CD4-positive, alpha-beta T cell treated with Interleukin-21 for 1 hour (primary cell): ENCODE results near the gene DBH.
"Not testable (repeated sequence)": the region's sequence is repeated elsewhere in the genome, so short reads cannot be mapped to it uniquely, and the experiment has no call there.

Source experiments
- DNase-seq: peaks from one replicate; pipeline ENCODE4 v3.0.0-alpha.2; 2020

DBH gene

DNA sequence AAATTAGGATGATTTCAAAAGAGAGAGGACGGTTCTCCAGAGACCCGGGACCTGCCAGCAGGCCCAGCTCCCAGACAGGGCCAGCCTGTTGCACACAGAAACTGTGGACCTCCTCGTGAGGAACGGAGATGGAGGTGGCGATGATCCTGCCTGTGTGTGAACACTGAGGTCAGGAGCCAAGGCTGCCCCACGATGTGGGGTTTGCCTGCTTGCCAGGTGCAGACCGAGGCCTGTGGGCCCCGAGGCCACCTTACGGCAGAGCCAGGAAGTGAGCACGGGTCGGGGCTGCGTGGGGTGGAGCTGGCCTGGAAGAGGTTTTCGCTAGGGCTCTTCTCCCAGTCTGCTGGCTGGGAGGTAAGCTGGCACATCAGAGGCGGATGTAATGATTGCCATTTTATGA is 31.3 kb upstream of the DBH start:
- no peak for DNase-seq

DNA sequence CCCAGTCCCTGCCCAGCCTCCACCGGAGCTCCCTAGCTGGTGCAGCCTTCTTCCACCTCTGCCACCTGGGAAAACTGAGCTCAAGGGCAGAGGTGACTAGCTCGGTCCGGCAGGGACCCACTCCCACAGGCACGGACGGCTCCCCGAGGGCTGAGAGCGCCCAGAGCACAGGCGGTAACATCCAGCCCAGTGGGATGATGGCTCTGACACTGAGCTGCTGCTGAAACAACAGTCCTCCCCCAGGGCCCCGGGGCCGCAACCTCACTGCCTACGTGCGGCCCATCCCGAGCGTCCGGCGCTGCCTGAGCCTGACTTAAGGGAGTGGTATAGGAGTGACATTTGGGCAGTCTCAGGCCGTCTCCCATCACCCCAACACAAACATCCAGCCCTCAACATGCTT is 30.7 kb upstream of the DBH start:
- DNase-seq: no peak

DNA sequence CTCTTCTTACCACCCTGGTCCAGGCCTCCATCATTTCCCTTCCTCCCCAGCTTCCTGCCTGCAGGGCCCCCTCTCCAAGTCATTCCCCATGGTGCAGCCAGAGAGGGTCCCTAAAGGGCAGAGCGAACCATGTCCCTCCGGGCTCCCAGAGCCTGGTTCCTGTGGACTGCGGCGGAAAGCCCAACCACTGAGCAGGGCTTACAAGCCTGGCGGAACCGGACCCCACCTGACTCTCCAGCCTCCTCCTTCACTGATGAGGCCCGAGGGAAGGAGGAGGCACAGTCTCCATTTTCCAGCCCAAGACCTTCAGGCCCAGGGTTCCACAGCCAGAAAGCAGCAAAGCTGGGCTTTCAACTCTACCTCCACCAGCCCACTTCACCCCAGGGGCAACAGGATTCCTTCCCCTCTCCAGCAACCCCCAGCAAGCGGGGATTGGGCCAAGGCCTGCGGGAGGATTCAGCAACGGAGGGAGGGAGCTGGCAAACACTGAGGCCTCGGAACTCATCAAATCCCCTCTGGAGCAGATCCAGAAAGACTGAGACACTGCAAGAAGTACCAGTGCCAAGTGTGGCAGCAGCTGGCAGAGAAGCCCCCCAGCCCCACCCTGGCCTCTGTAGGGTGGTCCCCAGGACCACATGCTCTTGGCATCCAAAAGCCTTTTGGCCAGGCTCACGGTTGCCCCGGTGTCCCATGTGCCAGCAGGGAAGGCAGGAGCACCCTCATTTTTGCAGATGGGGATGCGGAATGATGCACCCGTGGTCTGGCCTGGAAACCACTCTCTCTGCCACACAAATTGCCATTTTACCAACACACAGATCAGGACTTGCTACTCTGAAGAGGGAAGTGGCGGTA is 30.1 kb upstream of the DBH start:
- DNase-seq: no peak

DNA sequence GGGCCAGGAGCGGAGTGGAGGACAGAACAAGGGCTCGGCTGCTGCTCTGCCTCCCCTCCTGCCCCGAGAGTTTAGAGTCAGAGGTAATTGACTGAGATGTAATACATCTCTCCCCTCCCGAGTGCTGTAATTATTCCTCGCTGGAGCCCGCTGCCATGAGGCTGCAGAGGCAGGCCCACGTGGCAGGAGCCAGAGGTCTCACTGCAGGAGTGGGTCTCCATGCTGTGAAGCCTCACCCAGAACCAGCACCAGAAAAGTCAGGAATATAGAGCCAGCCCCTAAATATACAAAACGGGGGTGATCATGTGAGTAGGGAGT is 29.5 kb upstream of the DBH start:
- DNase-seq: no peak

DNA sequence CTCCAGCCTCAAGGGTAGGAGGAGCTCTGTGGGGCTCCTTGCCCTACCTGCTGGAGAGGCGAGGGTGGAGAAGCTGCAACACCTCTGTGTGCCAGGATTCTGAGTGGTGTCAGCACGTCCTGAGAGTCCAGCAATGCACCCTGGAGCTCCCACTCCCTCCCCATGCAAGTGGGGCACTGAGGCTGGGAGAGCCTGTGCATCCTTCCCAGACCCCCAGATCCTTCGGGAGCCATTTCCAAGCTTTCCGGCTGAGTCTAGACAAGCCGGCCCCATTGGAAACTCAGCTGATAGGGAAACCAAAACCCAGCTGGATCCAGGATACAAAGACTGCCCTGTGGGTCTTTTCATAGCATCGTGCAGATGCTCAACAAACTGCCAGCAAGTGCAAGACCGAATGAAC is 28.8 kb upstream of the DBH start:
- no peak for DNase-seq

DNA sequence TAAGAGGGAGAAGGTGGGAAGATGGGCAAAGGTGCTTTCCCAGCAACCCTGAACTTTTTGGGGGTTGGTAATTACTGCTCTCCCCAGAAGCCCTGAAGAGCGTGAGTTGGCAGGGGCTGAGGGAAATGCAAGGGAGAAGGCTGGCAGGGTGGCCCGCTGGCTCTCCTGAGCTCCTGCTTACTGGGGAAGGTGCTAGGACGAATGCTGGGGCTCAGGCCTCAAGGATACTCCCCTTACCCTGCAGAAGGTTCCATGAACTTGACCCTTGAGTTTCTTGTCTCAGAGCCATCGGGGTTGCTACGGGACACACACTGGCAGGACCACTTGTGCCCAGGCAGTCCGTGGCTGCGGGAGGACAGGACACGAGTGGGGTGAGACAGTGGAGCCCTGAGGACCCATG is 28.2 kb upstream of the DBH start:
- DNase-seq: no peak

DNA sequence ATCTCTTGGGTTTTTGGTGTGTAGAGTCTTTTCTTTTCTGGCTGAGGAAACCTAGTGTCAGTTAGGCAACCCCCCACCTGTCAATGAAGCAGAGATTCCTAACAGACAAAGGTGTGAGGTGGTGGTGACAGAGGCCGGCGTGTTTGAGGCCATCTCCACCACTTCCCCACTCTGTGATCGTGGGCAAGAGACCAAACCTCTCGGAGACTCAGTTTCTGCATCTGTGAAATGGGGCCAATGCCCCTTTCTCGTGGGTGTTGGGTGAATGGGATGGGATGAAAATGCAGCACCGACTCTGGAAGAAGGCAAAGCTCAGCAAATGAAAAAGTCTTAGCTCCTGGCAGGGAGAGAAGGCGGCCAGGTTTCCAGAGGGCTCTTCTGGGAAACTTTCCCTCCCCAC is 27.8 kb upstream of the DBH start:
- no peak for DNase-seq

DNA sequence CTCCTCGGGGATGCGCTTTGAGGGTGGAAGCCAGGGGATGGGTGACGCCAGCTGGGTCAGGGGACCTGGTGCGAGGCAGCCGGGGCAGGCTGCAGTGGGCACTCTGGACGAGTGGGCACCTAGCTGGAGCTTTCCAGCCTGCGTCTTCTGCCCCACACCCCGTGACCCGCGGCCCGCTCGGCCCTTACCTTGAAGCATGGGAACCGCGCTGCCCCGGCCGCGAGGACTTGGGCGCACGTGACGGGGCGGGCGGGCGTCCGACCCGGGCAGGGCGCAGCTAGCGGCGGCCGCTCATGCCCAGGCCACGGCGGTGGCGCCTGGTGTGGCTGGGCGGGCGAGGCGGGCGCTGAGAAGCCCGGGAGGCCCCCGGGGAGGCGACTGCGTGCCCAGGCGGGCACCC is 27.3 kb upstream of the DBH start:
- DNase-seq: no peak

DNA sequence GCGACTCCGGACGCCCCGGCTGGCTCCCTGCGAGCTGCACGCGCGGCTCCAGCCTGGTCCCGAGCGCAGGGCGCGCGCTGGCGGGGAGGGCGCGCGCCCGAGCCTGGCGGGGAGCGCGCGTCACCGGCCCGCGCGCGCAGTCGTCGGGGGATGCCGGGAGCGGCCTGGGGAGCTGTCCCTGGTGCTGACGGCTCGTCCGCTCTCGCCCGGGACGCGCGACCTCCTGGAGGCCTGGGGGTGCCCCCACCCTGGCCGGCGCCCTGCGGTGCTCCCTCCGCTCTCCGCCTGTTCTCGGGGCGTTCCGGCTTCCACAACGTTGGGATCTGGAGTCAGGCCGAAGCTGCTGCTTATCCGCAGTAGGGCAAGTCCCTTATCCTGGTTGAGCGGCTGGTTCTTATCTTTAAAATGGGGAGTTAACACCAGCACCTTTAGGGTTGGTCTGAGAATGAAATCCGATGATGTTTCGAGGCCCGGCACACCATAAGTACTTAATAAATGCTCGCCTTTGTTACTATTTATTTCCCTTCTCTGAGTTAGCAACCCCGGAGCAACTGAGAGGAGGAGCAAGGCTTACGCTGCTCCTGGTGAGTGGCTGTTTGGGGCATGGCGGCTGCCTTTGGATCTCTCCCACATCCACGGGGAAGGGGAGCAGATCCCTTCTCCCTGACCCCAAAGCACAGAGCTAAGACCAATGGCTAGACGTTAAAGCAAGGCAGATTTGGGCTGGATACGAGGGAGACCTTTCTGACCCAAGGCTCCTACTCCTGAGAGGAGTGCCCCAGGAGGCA is 26.7 kb upstream of the DBH start, which contains the start of gene FAM163B:
Gene FAM163B, minus strand, starts transcription at position 79 of the 788 bp plus-strand sequence. CDS start 29,166 bp downstream, outside the sequence.
- DNase-seq: peak; percentile 3

DNA sequence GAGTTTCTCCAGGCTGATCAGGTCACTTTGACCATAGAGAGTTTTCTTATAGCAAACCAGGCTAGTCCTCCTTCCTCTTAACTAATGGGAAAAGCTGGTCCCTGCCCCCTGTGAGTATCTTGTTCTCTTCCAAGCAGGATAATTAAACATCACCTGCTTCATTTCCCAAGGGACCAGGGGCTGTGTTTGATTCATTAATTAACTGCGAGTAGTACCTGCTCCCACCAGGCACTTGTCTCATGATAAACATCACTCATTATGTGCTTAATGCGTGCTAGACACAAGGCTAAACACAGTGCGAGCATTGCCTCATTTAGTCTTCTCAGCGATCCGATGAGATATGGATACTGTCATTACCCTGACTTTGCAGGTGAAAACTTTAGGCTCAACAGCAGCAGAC is 25.3 kb upstream of the DBH start:
- DNase-seq: no peak

DNA sequence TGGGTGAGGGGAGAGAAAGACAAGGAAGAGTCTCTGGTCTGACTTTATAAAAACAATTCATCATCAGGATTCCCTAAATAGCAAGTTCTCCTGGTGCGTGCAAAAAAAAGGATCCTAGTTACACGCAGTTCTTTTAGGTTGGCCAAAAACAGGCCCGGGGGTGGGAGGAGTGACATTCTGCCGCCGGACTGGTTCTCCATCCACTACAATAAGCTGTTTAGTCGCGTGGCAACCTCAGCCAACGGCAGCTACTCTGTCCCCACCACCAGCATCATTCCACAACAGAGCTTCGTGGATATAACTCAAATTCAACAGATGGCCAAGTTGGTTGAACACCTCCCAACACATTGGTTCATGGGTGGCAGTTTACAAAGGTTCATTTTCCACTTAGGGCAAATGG is 24.1 kb upstream of the DBH start:
- DNase-seq: no peak

DNA sequence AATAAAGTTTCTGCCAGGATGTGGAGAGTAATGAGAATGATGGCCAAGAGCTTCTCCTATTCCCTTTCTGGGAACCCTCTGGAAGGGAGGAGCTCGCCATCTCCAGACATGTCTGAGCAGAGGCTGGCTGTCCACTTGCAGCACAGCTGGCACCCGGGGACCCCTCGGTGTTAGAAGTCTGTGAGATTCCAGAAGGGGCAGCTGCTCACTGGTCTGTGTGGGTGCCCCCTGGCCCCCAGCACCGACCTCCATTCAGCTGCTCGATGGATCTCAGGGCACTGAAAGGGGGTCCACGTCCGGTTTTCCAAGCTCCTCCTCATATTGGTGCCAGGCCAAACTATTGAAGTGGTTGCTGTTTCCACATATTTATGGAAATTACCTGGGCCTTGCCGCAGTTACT is 23.3 kb upstream of the DBH start:
- DNase-seq: no peak

DNA sequence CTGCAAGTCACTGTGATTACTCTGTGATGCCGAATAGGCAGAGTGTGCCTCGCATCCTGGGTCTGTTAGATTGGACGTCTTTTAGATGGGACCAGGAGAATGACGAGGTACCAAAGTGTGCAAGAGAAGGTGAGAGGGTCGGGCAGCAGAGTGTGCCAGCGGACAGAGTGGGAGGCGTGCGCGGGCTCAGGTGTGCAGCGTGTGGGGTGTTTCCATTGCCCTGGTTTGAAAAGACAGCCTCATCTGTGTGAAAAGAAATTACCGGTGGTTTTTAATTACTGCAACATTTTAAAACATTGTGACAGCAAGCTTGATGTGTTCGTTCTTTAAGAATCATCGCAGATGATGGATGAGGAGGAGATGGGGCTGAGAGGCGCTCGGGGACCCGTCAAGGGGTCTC is 22.7 kb upstream of the DBH start:
- no peak for DNase-seq

DNA sequence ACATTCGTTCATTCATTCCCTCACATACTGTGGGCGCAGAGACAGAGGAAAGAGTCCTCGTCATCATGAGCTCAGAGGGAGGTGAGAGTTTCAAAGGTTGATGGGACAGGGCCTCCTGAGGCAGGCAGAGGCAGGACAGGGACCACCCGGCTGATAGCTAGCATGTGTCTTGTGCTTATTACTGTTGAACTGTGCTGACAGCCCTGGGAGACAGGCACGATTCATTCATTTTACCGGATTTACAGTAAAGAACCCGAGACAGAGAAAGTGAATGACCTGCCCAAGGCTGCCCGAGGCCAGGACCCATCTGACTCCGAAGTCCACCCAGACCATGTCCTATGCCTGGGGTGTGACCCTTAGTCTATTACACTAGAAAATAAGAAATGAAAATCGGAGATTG is 22.1 kb upstream of the DBH start:
- DNase-seq: no peak

DNA sequence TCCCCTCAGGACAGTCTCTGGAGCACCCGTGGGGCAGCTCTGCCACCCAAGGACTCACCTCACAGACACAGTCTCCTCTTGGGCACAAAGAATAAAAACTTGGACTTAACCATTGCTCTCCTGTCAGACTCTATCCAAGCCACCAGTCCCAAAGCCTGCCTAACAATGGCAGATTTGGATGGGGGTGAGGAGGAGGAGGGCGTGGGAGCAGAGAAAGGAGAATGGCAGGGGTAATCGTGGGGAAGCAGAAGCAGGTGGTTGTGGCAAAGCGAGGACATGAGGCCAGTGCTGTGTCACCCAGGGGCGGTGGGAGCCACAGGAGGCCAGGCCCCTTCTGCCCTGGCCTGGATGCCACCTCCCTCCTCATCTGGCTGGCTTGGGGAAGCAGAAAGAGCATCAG is 21.5 kb upstream of the DBH start:
- DNase-seq: no peak

DNA sequence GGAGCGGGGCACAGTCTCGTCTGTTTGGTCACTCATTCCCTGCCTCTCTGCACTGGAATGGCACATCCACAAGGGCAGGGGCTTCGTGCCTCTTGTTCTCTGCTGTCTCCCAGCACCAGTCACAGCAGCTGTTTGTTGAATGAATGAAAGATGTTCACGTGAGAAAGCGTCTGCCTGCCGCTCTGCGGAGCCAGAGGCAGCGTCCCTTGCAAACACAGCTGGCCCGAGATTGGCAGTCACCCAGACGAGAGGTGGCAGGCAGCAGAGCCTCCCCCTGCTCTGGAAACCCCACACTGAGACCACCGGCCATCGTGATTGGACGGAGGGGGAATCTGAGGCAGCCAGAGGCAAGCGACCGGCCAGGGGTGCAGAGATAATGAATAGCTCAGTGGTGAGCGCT is 21.0 kb upstream of the DBH start:
- no peak for DNase-seq

DNA sequence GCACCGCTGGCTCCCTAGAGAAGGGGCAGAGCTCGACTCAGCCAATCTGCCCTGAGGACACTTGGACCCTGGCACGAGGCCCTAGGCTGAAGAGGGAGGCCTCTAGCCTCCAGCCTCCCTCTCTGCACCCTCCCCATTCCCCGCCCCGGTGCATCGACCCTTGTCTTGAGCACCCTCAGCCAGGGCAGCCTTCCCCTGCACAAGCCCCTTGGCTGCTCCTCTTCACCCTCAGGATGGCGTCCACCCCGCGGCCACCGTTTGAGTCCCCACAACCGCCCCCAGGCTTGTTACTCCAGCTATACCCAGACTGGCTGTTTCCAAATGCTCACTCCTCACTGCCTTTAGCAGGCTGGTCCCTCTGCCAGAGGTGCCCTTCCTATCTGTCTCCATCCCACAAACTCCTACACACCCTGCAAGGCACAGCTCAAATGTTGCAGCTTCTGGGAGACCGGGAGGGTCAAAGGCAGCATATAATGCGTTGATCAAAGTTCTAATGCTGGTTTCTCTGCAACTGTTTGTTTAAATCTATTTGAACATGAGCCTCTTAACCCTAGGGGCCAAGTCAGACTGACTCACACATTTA is 20.5 kb upstream of the DBH start:
- no peak for DNase-seq

DNA sequence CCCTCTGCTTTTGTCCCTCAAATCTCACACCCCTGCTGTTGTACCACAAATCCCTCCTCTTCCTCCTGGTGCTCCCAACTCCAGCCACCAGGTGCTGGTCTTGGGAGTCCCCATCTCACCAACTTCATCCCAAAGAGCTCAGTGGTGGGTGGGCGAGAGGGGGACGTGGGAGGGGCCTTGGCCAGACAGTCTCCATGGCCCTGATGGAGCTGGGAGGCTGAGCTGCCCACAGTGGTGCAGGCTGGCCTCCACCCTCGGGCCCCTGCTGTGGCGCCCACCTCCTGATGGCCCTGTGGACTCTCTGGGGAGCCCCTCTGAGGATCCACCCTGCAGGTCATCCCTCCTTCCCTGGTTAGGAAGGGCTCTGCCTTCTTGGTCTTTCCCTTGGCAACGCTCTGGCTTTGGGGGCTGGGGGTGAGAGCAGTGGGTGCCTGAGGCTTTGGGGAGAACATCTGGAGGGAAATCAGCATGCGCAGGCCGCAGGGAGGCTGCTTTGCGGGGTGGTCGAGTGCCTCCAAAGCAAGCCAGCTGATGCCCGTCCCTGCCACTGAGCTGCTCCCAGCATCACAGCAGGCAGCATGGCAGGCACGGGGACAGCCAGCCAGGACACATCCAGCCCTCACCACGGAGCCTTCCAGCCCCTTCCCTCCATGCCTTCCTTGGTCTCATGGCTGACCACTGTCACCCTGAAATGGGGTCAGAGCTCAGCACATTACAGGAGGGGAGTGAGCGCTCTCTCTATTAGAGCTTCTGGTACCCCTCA is 19.3 kb upstream of the DBH start:
- DNase-seq: no peak

DNA sequence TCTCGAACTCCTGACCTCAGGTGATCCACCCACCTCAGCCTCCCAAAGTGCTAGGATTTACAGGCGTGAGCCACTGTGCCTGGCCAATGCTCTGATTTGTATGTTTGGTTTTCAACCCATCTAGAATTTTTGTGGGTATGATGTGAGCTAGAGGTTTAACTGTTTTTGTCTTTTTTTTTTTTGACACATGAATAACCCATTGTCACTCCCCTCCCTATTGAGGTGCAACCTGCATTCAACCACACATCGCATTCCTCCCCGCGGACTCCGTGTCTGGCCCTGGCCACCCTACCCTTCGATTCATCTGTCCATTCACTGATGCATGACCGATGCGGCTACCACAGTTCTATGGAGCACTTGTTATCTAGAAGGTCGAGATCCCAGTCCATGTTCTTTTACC is 17.4 kb upstream of the DBH start:
- no peak for DNase-seq

DNA sequence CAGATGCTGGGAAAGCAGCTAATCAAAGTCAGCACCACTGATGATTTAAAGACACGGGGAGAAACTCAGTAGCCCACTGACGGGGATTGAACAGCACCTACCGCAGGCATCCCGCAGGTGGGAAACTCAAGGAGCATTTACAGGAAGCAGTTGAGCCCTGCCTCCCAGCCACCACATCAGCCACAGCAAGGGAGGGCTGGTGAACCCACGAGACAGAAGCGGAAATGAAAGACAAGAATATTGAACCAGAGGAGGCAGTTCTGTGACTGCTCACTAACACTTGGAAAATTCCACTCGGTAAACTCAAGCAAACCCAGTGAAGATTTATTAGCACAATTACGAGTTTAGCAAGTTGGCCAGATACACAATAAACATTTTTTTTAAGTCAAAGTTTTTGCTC is 16.4 kb upstream of the DBH start:
- DNase-seq: peak; percentile 65

DNA sequence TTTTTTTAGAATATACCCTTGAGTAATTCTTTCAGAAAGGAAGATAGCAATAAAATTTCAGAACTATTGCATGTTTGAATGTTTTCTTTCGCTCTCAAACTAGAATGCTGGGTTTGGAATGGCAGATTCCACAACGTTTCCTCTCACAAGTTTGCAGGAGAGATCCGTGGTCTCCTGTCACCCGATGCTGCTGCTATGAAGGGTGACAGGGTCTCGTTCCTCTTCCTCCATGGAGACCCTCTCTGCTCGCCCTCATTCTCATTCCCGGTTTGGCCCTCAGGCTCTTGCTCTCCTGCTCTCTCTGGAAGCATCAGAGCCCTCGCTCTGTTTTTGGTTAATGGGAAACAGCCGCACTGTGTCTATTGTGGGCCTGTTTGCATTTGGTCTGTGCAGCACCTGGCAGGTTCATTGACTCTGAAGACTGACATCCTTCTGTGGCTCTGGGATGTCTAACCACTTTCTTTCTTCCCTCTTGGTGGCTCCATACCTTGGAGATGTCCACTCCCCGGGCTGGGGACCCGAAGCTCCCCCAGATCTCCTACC is 14.4 kb upstream of the DBH start:
- no peak for DNase-seq

DNA sequence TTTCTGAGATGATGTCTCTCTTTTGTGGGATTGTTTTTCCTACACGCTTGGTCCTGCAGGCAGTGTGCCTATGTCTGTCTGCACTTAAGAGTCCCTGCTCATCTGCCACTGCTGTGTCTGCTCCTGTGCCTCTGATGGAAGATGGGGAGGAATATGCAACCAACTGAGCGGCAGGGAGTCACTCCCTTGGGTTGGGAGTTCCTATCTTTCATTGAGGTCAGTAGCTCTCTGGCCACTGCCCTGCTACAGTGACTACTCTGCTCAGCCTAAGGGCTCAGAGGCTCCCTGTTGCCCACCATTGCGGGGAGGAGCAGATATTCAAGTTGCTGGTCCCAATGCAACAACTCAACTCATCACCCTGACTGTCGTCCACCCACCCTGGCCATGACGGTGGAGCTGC is 13.6 kb upstream of the DBH start:
- no peak for DNase-seq

DNA sequence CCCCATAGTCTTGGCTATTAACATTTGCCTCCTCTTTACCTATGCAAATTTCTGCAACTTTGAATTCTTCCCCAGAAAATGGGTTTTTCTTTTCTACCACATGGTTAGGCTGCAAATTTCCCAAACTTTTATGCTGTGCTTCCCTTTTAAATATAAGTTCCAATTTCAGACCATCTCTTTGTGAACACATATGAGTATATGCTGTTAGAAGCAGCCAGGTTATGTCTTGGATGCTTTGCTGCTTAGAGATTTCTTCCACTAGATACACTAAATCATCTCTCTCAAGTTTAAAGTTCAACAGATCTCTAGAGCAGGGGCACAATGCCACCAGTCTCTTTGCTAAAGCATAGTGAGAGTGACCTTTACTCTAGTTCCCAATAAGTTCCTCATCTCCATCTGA is 10.2 kb upstream of the DBH start:
- DNase-seq: not testable (repeated sequence)
